MM.1S (cell line): ENCODE measurements around the gene TEFM.

Experiments
- CTCF ChIP-seq: fragments of 300-600 bp; sonication (generic); IDR thresholded peaks from 2 replicates; pipeline ENCODE4 v1.5.1; 2016; ENCODE audit warnings: antibody characterized with exemption, low read length, mixed read lengths
- EZH2 ChIP-seq: fragments of 300-600 bp; sonication (generic); optimal IDR thresholded peaks from 2 replicates; pipeline ENCODE3; 2017; ENCODE audit warnings: low read depth, mild to moderate bottlenecking, antibody characterized with exemption, low read length, mixed read lengths

DNA sequence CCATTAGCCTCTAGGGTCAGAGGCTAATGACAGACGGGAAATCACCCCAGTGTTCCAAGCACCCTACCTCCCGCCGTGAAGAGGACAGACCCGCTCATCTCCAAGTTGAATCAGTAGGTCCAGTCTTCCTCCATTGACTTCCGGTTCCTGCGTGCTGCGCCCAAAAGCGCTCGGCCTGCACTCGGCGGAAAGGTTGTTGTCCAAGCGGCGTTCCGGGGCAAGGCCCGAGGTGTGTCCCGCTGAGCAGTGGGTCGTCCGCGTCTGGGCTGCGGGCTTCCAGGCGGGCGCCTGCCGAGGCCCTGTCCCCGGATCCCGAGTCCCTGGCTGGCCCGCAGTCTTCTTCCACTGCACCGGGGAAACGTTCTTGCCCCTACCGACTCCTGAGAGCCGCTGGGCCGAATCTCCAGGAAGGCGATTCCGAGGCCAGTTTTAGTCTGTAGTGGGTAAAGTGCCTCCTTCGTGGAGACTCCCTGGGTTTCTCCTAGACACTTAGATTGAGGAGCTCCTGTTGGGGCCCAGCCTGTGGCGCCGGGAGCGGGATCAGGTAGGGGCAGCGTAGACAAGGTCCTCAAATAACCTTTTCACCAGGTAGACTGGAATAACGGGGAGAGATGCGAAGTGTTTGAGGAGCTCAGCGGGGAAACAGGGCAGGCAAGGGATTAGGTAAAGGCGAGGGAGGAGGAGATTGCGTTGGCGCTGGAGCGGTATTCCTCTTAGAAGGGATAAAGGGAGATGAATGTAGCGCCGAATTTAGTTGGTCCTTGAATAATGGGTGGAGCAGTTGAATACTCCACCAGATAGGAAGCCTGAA lies at the start of gene TEFM:
- TF ChIP-seq CTCF: no peak
- no peak for TF ChIP-seq EZH2
